Measurements from ENCODE around the gene EVA1A. TPM values are rescaled to one million over a fixed set of nuclear protein-coding genes. Genes with fewer than 3 reads are reported as not detected.

EVA1A gene
- polyA plus RNA-seq, 1 experiment = 41.0 TPM

DNA sequence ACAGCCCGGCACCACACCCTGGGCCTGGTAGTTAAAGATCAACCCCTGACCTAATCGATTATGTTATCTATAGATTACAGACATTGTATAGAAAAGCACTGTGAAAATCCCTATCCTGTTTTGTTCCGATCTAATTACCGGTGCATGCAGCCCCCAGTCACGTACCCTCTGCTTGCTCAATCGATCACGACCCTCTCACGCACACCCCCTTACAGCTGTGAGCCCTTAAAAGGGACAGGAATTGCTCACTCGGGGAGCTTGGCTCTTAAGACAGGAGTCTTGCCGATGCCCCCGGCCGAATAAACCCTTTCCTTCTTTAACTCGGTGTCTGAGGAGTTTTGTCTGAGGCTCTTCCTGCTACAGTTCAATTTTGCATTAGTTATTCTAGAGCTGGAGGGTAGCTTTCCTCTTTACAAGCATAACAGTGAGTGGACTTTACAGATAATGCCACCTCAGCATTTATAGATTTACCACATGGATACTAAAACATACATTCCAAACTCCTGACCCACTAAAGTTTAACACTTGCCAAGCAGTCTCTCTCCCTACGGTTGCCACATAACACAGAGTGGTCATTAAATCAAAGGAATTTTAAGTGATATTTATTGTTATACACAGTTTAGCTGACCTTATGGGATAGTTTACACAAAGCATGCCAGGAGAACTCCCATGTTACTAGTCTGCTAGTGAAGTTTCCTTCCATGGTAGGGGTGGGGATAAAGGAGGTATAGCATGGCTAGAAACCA is 101.0 kb downstream of the EVA1A start:
- TF ChIP-seq, protein P1, sequence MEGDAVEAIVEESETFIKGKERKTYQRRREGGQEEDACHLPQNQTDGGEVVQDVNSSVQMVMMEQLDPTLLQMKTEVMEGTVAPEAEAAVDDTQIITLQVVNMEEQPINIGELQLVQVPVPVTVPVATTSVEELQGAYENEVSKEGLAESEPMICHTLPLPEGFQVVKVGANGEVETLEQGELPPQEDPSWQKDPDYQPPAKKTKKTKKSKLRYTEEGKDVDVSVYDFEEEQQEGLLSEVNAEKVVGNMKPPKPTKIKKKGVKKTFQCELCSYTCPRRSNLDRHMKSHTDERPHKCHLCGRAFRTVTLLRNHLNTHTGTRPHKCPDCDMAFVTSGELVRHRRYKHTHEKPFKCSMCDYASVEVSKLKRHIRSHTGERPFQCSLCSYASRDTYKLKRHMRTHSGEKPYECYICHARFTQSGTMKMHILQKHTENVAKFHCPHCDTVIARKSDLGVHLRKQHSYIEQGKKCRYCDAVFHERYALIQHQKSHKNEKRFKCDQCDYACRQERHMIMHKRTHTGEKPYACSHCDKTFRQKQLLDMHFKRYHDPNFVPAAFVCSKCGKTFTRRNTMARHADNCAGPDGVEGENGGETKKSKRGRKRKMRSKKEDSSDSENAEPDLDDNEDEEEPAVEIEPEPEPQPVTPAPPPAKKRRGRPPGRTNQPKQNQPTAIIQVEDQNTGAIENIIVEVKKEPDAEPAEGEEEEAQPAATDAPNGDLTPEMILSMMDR (IDR thresholded peaks at IDR 0.05; ENCODE audit: insufficient read depth, low read depth, low read length) = no peak
- Histone ChIP-seq H3K36me3 (ENCODE audit: control insufficient read depth, insufficient read depth, low read length) (no peaks in the 10 kb centered on the region), H3K27me3 (ENCODE audit: control insufficient read depth, insufficient read depth, low read length) (peaks cover 21% of the 10 kb centered on the region), H3K4me3 (ENCODE audit: low read depth, low read length) (no peak overlapping the region)
- peak; percentile 62 for DNase-seq (ENCODE audit: low read depth)
- CTCF ChIA-PET = interaction anchor here (1.3 to 2.0 kb wide), 2 partner anchors 149 to 168 kb away, joined by 5 to 10 read pairs; no protein-coding TSS in a partner anchor
- POLR2A ChIA-PET = no interaction called here

DNA sequence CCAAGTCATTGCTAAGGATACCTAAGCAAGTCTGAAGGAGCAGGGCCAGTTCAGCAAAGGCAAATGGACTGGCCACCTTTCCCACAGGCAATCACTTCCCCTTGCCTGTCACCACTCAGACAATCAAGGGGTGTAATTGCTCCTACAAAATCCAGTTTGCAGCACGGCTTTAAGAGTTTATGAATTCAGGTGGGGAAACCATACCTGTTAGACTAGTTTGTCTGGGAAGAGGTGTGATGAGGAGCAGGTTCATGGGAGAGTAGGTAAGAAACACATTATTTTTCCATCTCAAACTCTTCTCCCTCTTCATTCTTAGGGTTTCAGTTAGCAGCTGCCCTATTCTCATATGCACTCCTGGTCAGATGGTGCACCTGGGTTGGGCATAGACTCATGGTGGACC is 102.5 kb downstream of the EVA1A start:
- Histone ChIP-seq H3K4me3 (ENCODE audit: low read depth, low read length) (no peak overlapping the region), H3K36me3 (ENCODE audit: control insufficient read depth, insufficient read depth, low read length) (no peaks in the 10 kb centered on the region), H3K27me3 (ENCODE audit: control insufficient read depth, insufficient read depth, low read length) (peaks cover 16% of the 10 kb centered on the region)
- ChIA-PET CTCF (interaction anchor here (2.0 kb wide), 1 partner anchor 151 kb away, joined by 8 read pairs; no protein-coding TSS in a partner anchor), POLR2A (no interaction called here)
- TF ChIP-seq, protein P1 (IDR thresholded peaks at IDR 0.05; ENCODE audit: insufficient read depth, low read depth, low read length) = no peak
- no peak for DNase-seq (ENCODE audit: low read depth)

DNA sequence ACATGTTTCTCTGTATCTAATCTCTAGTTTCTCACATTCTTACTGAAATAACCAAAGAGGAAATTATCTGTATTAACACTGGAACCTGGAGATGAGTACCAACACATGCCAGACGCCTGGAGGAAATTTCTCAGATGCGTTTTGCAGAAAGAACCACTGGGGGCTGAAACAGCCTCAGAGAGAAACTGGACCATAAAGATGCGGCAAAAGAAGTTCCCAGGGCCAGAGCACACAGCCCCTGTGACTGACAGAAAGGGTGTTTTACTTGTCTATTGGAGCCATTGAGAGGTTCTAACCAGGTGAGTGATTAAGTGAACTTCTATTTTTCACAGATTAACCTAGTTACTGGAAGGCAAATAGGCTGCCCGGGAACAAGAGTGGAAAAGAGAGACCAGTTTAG is 103.9 kb downstream of the EVA1A start:
- TF ChIP-seq, protein P1 (IDR thresholded peaks at IDR 0.05; ENCODE audit: insufficient read depth, low read depth, low read length) = no peak
- ChIA-PET CTCF (interaction anchor here (2.0 kb wide), 1 partner anchor 152 kb away, joined by 8 read pairs; no protein-coding TSS in a partner anchor), POLR2A (no interaction called here)

DNA sequence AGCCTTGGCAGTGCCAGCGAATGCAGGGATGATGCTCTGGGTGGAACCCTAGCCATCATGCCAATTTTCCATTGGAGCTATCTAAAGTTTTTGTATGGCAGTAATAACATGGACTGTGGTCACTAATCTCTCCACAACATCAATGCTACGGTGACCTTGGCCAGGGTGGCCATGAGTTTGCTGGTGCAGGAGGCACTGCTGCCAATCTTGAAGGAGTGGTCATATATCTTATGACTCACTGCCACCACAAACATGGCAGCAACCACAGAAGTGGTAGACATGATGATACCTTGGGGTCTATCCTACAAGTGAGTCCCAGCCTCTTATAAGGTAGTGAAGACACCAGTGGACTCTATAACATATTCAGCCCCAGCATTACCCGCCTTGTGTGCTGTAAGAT is 104.6 kb downstream of the EVA1A start:
- H3K4me3 ChIP-seq (ENCODE audit: low read depth, low read length) = no peak overlapping the region
- H3K27me3 ChIP-seq (ENCODE audit: control insufficient read depth, insufficient read depth, low read length) = peaks cover 11% of the 10 kb centered on the region; the same call in 1 of the 2 replicates
- TF ChIP-seq, protein P1 (IDR thresholded peaks at IDR 0.05; ENCODE audit: insufficient read depth, low read depth, low read length) = no peak
- H3K36me3 ChIP-seq (ENCODE audit: control insufficient read depth, insufficient read depth, low read length) = no peaks in the 10 kb centered on the region
- no peak for DNase-seq (ENCODE audit: low read depth)
- ChIA-PET CTCF (interaction anchor here (0.9 kb wide), 1 partner anchor 153 kb away, joined by 5 read pairs; no protein-coding TSS in a partner anchor), POLR2A (no interaction called here)

More for the DNA sequence above, 103.9 kb downstream of the EVA1A start:
- no peak for DNase-seq (ENCODE audit: low read depth)
- Histone ChIP-seq H3K27me3 (ENCODE audit: control insufficient read depth, insufficient read depth, low read length) (peaks cover 13% of the 10 kb centered on the region), H3K4me3 (ENCODE audit: low read depth, low read length) (no peak overlapping the region), H3K36me3 (ENCODE audit: control insufficient read depth, insufficient read depth, low read length) (no peaks in the 10 kb centered on the region)

DNA sequence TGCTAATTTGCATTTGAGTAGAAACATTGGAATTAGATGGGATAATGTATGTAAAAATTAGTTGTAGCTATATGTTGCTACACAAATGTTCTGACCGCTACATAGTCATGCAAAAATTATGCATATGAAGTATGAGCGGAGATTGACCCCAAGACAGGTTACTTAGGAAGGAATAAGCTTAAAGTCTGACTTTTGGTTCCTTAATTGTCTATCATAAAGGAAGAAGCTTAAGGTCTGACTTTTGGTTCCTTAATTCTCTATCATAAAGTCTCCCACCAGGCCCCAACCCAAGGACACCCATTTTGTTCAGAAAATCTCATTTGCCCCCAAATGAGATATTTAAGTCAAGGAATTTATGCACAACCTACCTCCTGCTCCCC is 106.5 kb downstream of the EVA1A start:
- H3K27me3 ChIP-seq (ENCODE audit: control insufficient read depth, insufficient read depth, low read length) = peaks cover 11% of the 10 kb centered on the region; the same call in 1 of the 2 replicates
- POLR2A ChIA-PET = no interaction called here
- TF ChIP-seq, protein P1 (IDR thresholded peaks at IDR 0.05; ENCODE audit: insufficient read depth, low read depth, low read length) = no peak
- no peak for DNase-seq (ENCODE audit: low read depth)
- no peaks in the 10 kb centered on the region for H3K36me3 ChIP-seq (ENCODE audit: control insufficient read depth, insufficient read depth, low read length)
- H3K4me3 ChIP-seq (ENCODE audit: low read depth, low read length) = no peak overlapping the region
- CTCF ChIA-PET = interaction anchor here (1.8 kb wide), 1 partner anchor 10 kb away, joined by 5 read pairs; no protein-coding TSS in a partner anchor

Data from BJ (cell line).